ENCODE results near the gene PLA2G4A. TPM values are rescaled to one million over a fixed set of nuclear protein-coding genes. Genes with fewer than 3 reads are reported as not detected.

The PLA2G4A gene
- total RNA-seq, 1 experiment from 2014 or later: 0.39 TPM

DNA sequence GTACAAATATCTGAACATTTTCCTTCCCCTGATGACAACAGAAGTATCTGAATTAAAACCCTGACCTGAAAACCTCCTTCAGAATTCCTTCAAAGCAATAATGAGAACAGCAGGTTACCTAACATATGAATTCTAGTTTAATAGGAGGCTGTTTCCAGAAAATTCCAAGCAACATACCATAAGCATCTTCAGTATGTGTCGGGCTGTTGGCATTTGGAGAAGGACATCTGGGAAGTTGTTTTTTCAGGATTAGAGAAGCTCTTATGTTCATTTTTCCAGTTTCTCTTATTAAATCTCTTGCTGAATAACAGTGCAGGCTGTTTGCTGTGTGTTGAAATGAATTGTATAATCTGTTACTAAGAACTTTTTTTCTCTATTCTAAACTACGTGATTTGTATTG lies 101.5 kb downstream of the PLA2G4A start:
- Histone ChIP-seq H2BK15ac (ENCODE audit: low read depth, low read length) (no peak overlapping the region), H3K56ac (ENCODE audit: insufficient read length, low read depth, low read length) (no peak overlapping the region), H4K91ac (ENCODE audit: insufficient read length, low read depth, low read length) (no peak overlapping the region), H3K4ac (ENCODE audit: low read depth, low read length) (no peak overlapping the region), H3K18ac (ENCODE audit: insufficient read length, low read depth, low read length) (no peak overlapping the region), H3T11ph (ENCODE audit: low read length) (no peak overlapping the region), H2BK20ac (ENCODE audit: low read depth, low read length, poor library complexity, severe bottlenecking) (no peak overlapping the region), H3K79me1 (ENCODE audit: insufficient read depth, low read depth, low read length, poor library complexity, severe bottlenecking) (no peaks in the 10 kb centered on the region), H4K8ac (replicated peaks; ENCODE audit: insufficient read length, low read depth, low read length) (no peak overlapping the region), H3K9me3 (ENCODE audit: control insufficient read depth, low read depth, low read length) (no peaks in the 10 kb centered on the region), H3K27ac (ENCODE audit: insufficient read length, low read depth, low read length) (no peak overlapping the region), H3K9ac (ENCODE audit: extremely low read depth, insufficient read length, low read length) (no peak overlapping the region), H4K5ac (ENCODE audit: insufficient read length, low read depth, low read length) (no peak overlapping the region), H2BK5ac (ENCODE audit: insufficient read length, low read length) (no peak overlapping the region), H3K14ac (ENCODE audit: insufficient read depth, low read length) (no peak overlapping the region), H3K79me2 (ENCODE audit: insufficient read depth, low read length) (no peaks in the 10 kb centered on the region), H2AK5ac (ENCODE audit: insufficient read length, low read length) (no peak overlapping the region), H3K23me2 (ENCODE audit: insufficient read length, low read depth, low read length, poor library complexity, severe bottlenecking) (no peaks in the 10 kb centered on the region), H4K20me1 (ENCODE audit: control insufficient read depth, insufficient read depth, insufficient read length) (no peaks in the 10 kb centered on the region), H2AFZ (ENCODE audit: low read length) (no peak overlapping the region), H3K23ac (ENCODE audit: insufficient read length, low read depth, low read length) (no peak overlapping the region), H2BK120ac (ENCODE audit: low read depth, low read length, poor library complexity, severe bottlenecking) (no peak overlapping the region), H2BK12ac (ENCODE audit: insufficient read length, low read depth, low read length) (no peak overlapping the region), H3K27me3 (ENCODE audit: insufficient read depth, low read length) (no peaks in the 10 kb centered on the region), H3K4me1 (ENCODE audit: insufficient read depth, low read length) (no peaks in the 10 kb centered on the region), H3K4me2 (ENCODE audit: insufficient read depth, insufficient read length, low read length) (no peak overlapping the region)
- peaks cover 4% of the 10 kb centered on the region in 2 experiments; a peak in 3 of 4 replicates for H3K4me1 Mint-ChIP-seq
- WGBS (ENCODE audit: extremely low coverage, insufficient read length, low lambda C conversion rate): no CpG with 5 or more reads among the region's 2 CpGs
- H3K36me3 Mint-ChIP-seq (ENCODE audit: insufficient read depth in 1 of 3, low read depth in 3 of 3): no peaks in the 10 kb centered on the region
- H3K9me3 Mint-ChIP-seq: no peaks in the 10 kb centered on the region; a peak in 1 of 5 replicates
- no peaks in the 10 kb centered on the region for H3K27me3 Mint-ChIP-seq (ENCODE audit: low read depth)
- H3K4me3 Mint-ChIP-seq: no peak overlapping the region
- no peak for DNase-seq
- H3K27ac Mint-ChIP-seq: no peak overlapping the region
- TF ChIP-seq, protein P1, sequence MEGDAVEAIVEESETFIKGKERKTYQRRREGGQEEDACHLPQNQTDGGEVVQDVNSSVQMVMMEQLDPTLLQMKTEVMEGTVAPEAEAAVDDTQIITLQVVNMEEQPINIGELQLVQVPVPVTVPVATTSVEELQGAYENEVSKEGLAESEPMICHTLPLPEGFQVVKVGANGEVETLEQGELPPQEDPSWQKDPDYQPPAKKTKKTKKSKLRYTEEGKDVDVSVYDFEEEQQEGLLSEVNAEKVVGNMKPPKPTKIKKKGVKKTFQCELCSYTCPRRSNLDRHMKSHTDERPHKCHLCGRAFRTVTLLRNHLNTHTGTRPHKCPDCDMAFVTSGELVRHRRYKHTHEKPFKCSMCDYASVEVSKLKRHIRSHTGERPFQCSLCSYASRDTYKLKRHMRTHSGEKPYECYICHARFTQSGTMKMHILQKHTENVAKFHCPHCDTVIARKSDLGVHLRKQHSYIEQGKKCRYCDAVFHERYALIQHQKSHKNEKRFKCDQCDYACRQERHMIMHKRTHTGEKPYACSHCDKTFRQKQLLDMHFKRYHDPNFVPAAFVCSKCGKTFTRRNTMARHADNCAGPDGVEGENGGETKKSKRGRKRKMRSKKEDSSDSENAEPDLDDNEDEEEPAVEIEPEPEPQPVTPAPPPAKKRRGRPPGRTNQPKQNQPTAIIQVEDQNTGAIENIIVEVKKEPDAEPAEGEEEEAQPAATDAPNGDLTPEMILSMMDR (conservative IDR thresholded peaks at IDR 0.05): no peak
